Peyer's patch (tissue), 4 donors: ENCODE data around the gene HSPA2. TPM values are rescaled to one million over a fixed set of nuclear protein-coding genes. Genes with fewer than 3 reads are reported as not detected.

Source experiments
- DNase-seq, 3 donors: peaks; one replicate each; pipeline ENCODE4 v3.0.0-alpha.2; 2017 to 2019
- H3K27ac ChIP-seq, 4 donors: fragments of 200-600 bp; sonication (generic); one replicate each; pipeline ENCODE4 v1.5.1; 2016 to 2019
- H3K27me3 ChIP-seq, 2 donors: fragments of 200-600 bp; sonication (generic); one replicate each; pipeline ENCODE4 v1.5.1; 2019
- H3K36me3 ChIP-seq, 3 donors: fragments of 200-600 bp; sonication (generic); one replicate each; pipeline ENCODE4 v1.5.1; 2016 to 2019
- H3K4me1 ChIP-seq, 4 donors: fragments of 200-600 bp; sonication (generic); one replicate each; pipeline ENCODE4 v1.5.1; 2016 to 2019
- H3K4me3 ChIP-seq, 4 donors: fragments of 200-600 bp; sonication (generic); 1 replicate in 3 of 4; 2 replicates in 1 of 4; pipeline ENCODE4 v1.5.1; 2016 to 2019; ENCODE audit warnings: mild to moderate bottlenecking in 1 of 4
- H3K9me3 ChIP-seq, 4 donors: fragments of 200-600 bp; sonication (generic); one replicate each; pipeline ENCODE4 v1.5.1; 2016 to 2019; ENCODE audit warnings: mild to moderate bottlenecking in 1 of 4
- CTCF ChIP-seq, 6 experiments: fragments of 450-650 bp in 4 of 6; fragments of 200-600 bp in 2 of 6; sonication (generic) in 1 of 6; IDR thresholded peaks; one replicate each; pipeline ENCODE4 v1.5.1; 2017 to 2019; ENCODE audit warnings: antibody characterized with exemption in 6 of 6, mild to moderate bottlenecking in 3 of 6, moderate library complexity in 1 of 6
- POLR2A ChIP-seq, 2 donors: fragments of 450-650 bp; IDR thresholded peaks; one replicate each; pipeline ENCODE4 v1.5.1; 2017; ENCODE audit warnings: antibody characterized with exemption in 2 of 2, mild to moderate bottlenecking in 2 of 2, moderate library complexity in 2 of 2
- small RNA-seq, 2 donors: library from RNA; depleted of rRNA; stranded (forward); fragments of <200 nt; gene quantifications; one replicate each; pipeline ENCODE3, GENCODE V24; 2016
- total RNA-seq, 4 donors: library from RNA; depleted of rRNA; stranded (reverse); fragments of >200 nt; gene quantifications; one replicate each; pipeline ENCODE4 v1.1.0, GENCODE V29; 2016

The HSPA2 gene
- total RNA-seq, 4 donors from 2014 or later: 4.2 to 9.9 (median 6.8) TPM

- no peaks in the 10 kb centered on the region for H3K36me3 ChIP-seq
- H3K4me3 ChIP-seq: no peak overlapping the region
- TF ChIP-seq CTCF (IDR thresholded peaks at IDR 0.05): no peak
- TF ChIP-seq POLR2A (IDR thresholded peaks at IDR 0.05): no peak
- no peak overlapping the region for H3K27ac ChIP-seq
- H3K9me3 ChIP-seq: no peaks in the 10 kb centered on the region
- no peaks in the 10 kb centered on the region for H3K4me1 ChIP-seq
- H3K27me3 ChIP-seq: no peaks in the 10 kb centered on the region
- DNase-seq: no peak
Observed at GRCh38 chr14:64581363-64581762, 40.8 kb downstream of the HSPA2 start.

GRCh38 chr14:64581817-64582216, 41.3 kb downstream of the HSPA2 start:
- Histone ChIP-seq H3K27me3 (no peaks in the 10 kb centered on the region), H3K27ac (no peak overlapping the region), H3K4me1 (no peaks in the 10 kb centered on the region), H3K9me3 (no peaks in the 10 kb centered on the region), H3K4me3 (no peak overlapping the region), H3K36me3 (no peaks in the 10 kb centered on the region)
- no peak for DNase-seq
- TF ChIP-seq CTCF (IDR thresholded peaks at IDR 0.05) (no peak), POLR2A (IDR thresholded peaks at IDR 0.05) (no peak)

- TF ChIP-seq POLR2A (IDR thresholded peaks at IDR 0.05) (no peak), CTCF (IDR thresholded peaks at IDR 0.05) (no peak)
- H3K27ac ChIP-seq: peak overlapping the region in 1 of 4 donors; percentile 12
Observed at GRCh38 chr14:64584190-64584589, 43.6 kb downstream of the HSPA2 start.

GRCh38 chr14:64591809-64592208, 51.3 kb downstream of the HSPA2 start:
- no peaks in the 10 kb centered on the region for H3K4me1 ChIP-seq
- TF ChIP-seq CTCF (IDR thresholded peaks at IDR 0.05): no peak
- no peak for TF ChIP-seq POLR2A (IDR thresholded peaks at IDR 0.05)
- H3K36me3 ChIP-seq: no peaks in the 10 kb centered on the region
- no peak overlapping the region for H3K4me3 ChIP-seq
- DNase-seq: no peak
- no peaks in the 10 kb centered on the region for H3K27me3 ChIP-seq
- H3K9me3 ChIP-seq: no peaks in the 10 kb centered on the region
- H3K27ac ChIP-seq: no peak overlapping the region

More at GRCh38 chr14:64584190-64584589, 43.6 kb downstream of the HSPA2 start:
- H3K27me3 ChIP-seq: no peaks in the 10 kb centered on the region
- no peaks in the 10 kb centered on the region for H3K36me3 ChIP-seq
- no peak overlapping the region for H3K4me3 ChIP-seq
- DNase-seq: no peak
- no peaks in the 10 kb centered on the region for H3K4me1 ChIP-seq
- H3K9me3 ChIP-seq: no peaks in the 10 kb centered on the region

Small RNAs within 50 kb of the gene (small RNA-seq; reads per million reads assigned to genes)
- gene AL049869.4: 0 reads per million in 2 donors

Other genes with a start within 250 kb of the HSPA2 start
- 1 to 10 TPM in 2 of 4 donors, under 1 TPM in 1, not detected in 1; 0.66 to 6.6 (median 1.1) TPM for gene ESR2, start 246.4 kb upstream of the HSPA2 start, total RNA-seq
- gene MTHFD1, start 152.4 kb upstream of the HSPA2 start, total RNA-seq: 10 to 100 TPM; 18.4 to 47.0 (median 25.4) TPM
- 1 to 10 TPM in 3 of 4 donors, under 1 TPM in 1; 0.57 to 2.8 (median 2.4) TPM for gene AKAP5, start 75.2 kb upstream of the HSPA2 start, total RNA-seq
- 10 to 100 TPM in 3 of 4 donors, 1 to 10 TPM in 1; 4.2 to 12.1 (median 11.4) TPM for gene ZBTB25, start 36.9 kb upstream of the HSPA2 start, total RNA-seq
- gene ZBTB1, start 36.0 kb upstream of the HSPA2 start, total RNA-seq: 10 to 100 TPM; 32.6 to 75.1 (median 49.1) TPM
- gene PPP1R36, start 9.2 kb downstream of the HSPA2 start, total RNA-seq: 1 to 10 TPM in 3 of 4 donors, not detected in 1; 1.9 to 7.4 (median 2.1) TPM
- 10 to 100 TPM; 18.2 to 45.5 (median 31.5) TPM for gene PLEKHG3, start 163.7 kb downstream of the HSPA2 start, total RNA-seq